Tibial nerve (tissue), 4 donors: ENCODE results near the gene HOPX. TPM values are rescaled to one million over a fixed set of nuclear protein-coding genes. Genes with fewer than 3 reads are reported as not detected.

Experiments used
- DNase-seq, 2 donors: peaks; one replicate each; pipeline ENCODE4 v3.0.0-alpha.2; 2019; ENCODE audit warnings: low spot score in 2 of 2
- H3K27ac ChIP-seq, 4 donors: fragments of 200-600 bp; sonication (generic) in 3 of 4; one replicate each; pipeline ENCODE4 v1.5.1; 2017 to 2019; ENCODE audit warnings: mild to moderate bottlenecking in 1 of 4
- H3K27me3 ChIP-seq, 2 donors: fragments of 200-600 bp; sonication (generic) in 1 of 2; one replicate each; pipeline versions ENCODE4 v1.5.1 to v1.6.0; 2017 to 2019
- H3K36me3 ChIP-seq, 3 donors: fragments of 200-600 bp; sonication (generic); one replicate each; pipeline ENCODE4 v1.5.1; 2018 to 2019
- H3K4me1 ChIP-seq, 4 donors: fragments of 200-600 bp; sonication (generic) in 3 of 4; one replicate each; pipeline ENCODE4 v1.5.1; 2017 to 2019
- H3K4me3 ChIP-seq, 4 donors: fragments of 200-600 bp; sonication (generic) in 3 of 4; one replicate each; pipeline ENCODE4 v1.5.1; 2017 to 2019; ENCODE audit warnings: mild to moderate bottlenecking in 1 of 4, moderate library complexity in 1 of 4
- H3K9me3 ChIP-seq, 4 donors: fragments of 200-600 bp; sonication (generic) in 3 of 4; one replicate each; pipeline ENCODE4 v1.5.1; 2017 to 2019
- EP300 ChIP-seq, 2 donors: sonication (generic); formaldehyde crosslinking; IDR thresholded peaks; one replicate each; pipeline ENCODE4 v1.6.1; 2017; ENCODE audit warnings: antibody characterized with exemption in 2 of 2, mild to moderate bottlenecking in 1 of 2
- POLR2A ChIP-seq, 2 donors: fragments of 450-650 bp; IDR thresholded peaks; one replicate each; pipeline ENCODE4 v1.6.1; 2017; ENCODE audit warnings: antibody characterized with exemption in 2 of 2, mild to moderate bottlenecking in 2 of 2, moderate library complexity in 2 of 2
- WGBS, 2 donors: methylation state at CpG; one replicate each; pipeline ENCODE4 v1.1.5; 2018; 5-methylcytosine and 5-hydroxymethylcytosine counted together
- total RNA-seq, 4 donors: library from RNA; depleted of rRNA; stranded (reverse); fragments of >200 nt; gene quantifications; one replicate each; pipeline ENCODE4 v1.1.0, GENCODE V29; 2016
- TF ChIP-seq, protein P1 (sequence below), 5 experiments: fragments of 200-600 bp in 3 of 5; fragments of 450-650 bp in 2 of 5; sonication (generic) in 3 of 5; IDR thresholded peaks; one replicate each; pipeline ENCODE4 v1.5.1; 2016 to 2019; ENCODE audit warnings: antibody characterized with exemption in 5 of 5, mild to moderate bottlenecking in 3 of 5, moderate library complexity in 2 of 5

HOPX gene
- total RNA-seq, 4 donors from 2014 or later = 0.63 to 2.7 (median 1.9) TPM

DNA sequence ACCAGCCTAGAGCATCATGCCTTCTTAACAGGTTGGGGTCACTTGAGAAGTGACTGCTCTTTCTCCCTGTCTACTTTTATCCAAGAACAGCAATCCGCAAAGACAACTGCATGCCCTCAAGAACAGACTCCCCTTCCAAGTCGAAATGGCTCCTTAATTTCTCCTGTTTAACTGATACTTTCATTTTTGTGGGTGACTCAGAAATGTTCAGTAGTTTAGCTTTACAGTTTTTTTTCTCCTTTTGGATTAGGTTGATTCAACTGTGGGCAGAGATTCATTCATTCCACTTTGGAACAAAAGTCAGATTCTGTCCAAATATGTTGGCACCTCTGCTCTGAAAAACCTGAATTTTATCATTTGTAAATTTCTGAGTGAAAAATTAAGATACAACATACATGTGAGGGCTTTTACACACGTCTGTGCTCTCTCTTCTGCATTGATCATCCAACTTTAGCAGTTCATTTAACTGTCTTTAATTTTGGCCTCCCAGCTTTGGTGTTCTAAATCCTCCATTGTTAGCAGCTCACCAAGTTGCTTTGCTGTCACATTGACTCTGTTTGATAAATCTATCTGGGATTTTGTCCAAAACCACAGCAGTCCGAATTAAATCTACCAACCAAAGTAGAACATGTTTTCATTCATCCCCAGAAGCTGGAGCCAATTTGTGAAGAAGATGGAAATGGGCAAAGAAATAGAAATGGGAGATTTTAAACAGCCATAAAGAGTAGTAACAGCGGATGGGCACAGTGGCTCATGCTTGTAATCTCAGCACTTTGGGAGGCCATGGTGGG, 50.0 kb downstream of the HOPX start:
- TF ChIP-seq, protein P1, sequence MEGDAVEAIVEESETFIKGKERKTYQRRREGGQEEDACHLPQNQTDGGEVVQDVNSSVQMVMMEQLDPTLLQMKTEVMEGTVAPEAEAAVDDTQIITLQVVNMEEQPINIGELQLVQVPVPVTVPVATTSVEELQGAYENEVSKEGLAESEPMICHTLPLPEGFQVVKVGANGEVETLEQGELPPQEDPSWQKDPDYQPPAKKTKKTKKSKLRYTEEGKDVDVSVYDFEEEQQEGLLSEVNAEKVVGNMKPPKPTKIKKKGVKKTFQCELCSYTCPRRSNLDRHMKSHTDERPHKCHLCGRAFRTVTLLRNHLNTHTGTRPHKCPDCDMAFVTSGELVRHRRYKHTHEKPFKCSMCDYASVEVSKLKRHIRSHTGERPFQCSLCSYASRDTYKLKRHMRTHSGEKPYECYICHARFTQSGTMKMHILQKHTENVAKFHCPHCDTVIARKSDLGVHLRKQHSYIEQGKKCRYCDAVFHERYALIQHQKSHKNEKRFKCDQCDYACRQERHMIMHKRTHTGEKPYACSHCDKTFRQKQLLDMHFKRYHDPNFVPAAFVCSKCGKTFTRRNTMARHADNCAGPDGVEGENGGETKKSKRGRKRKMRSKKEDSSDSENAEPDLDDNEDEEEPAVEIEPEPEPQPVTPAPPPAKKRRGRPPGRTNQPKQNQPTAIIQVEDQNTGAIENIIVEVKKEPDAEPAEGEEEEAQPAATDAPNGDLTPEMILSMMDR (IDR thresholded peaks at IDR 0.05) = no peak
- TF ChIP-seq EP300 (IDR thresholded peaks at IDR 0.05) (no peak), POLR2A (IDR thresholded peaks at IDR 0.05) (no peak)
- DNase-seq = no peak
- H3K27ac ChIP-seq = no peak overlapping the region
- H3K36me3 ChIP-seq = no peaks in the 10 kb centered on the region
- WGBS, 2 donors = 61 to 67% methylated on average over 5 of the region's 5 CpGs
- H3K27me3 ChIP-seq = no peaks in the 10 kb centered on the region
- peaks cover 0 to 7% (median 0%) of the 10 kb centered on the region in 4 donors for H3K9me3 ChIP-seq
- H3K4me3 ChIP-seq = no peak overlapping the region
- no peaks in the 10 kb centered on the region for H3K4me1 ChIP-seq

DNA sequence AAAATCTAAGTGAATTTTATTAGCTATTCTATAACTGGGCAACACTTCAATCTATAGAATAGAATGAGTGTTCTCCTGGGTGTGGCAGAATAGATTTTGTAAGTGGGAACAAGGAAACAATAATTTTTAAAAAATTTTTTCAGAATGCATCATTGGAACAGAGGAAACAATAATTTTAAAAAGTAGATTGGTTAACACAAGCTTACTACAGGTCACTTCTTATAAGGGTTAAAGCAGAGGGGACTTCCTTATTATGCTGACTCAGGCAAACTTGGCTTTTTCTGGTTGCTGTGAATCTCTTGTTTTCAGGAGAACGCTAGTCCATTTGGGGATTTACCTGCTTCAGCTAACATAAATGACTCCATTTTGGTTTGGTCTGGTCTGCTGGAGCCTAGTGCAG, 52.5 kb downstream of the HOPX start:
- no peak overlapping the region for H3K4me3 ChIP-seq
- no peak overlapping the region for H3K27ac ChIP-seq
- DNase-seq = no peak
- peaks cover 0 to 10% (median 0%) of the 10 kb centered on the region in 4 donors for H3K9me3 ChIP-seq
- H3K4me1 ChIP-seq = no peaks in the 10 kb centered on the region
- 76 to 79% methylated on average over 1 of the region's 1 CpG for WGBS, 2 donors
- H3K36me3 ChIP-seq = no peaks in the 10 kb centered on the region
- H3K27me3 ChIP-seq = no peaks in the 10 kb centered on the region
- TF ChIP-seq EP300 (IDR thresholded peaks at IDR 0.05) (no peak), POLR2A (IDR thresholded peaks at IDR 0.05) (no peak)
- TF ChIP-seq, protein P1 (IDR thresholded peaks at IDR 0.05) = no peak

DNA sequence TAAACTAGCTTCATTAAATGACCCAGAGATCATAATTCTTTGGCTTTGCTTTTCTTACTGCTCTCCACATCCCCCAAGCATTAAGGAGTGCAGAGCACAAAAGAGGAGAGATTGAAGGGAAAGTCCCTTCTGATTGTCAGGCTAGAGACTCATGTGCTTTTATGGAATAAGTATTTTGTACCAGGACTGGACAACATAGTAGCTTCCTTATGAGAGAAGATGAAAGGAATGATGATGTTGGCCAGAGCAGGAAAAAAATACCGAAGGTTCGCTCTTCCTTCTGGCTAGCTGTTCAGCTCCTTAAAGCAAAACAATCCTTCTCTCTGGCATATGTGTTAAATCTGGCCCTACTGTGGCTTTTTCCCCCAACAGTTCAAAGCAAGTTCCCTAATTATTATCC, 53.1 kb downstream of the HOPX start:
- H3K27ac ChIP-seq = no peak overlapping the region
- DNase-seq = no peak
- WGBS, 2 donors = 48 to 69% methylated on average over 2 of the region's 2 CpGs

DNA sequence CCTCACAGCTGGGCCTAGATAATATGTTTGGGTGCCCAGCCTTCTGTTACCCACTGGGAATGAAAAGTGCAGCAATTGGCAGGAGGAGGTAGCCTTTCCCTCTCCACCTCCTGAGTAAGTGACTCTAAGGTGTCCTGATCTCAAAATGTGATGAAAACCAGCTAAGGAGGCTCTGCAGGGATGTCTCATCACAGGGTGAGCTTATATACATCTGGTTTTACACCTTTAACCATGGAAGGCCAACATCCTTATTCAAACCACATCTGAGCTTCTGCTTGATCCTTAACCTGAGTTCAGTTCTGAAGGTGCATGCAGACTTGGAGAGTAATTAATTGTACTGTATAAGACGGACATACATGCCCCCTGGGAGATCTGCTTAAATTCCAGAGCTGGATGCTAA, 53.7 kb downstream of the HOPX start:
- Histone ChIP-seq H3K27me3 (no peaks in the 10 kb centered on the region), H3K36me3 (no peaks in the 10 kb centered on the region), H3K4me3 (no peak overlapping the region), H3K27ac (no peak overlapping the region), H3K9me3 (peaks cover 0 to 10% (median 0%) of the 10 kb centered on the region in 4 donors), H3K4me1 (no peaks in the 10 kb centered on the region)
- no peak for DNase-seq
- 40 to 64% methylated on average over 1 of the region's 1 CpG for WGBS, 2 donors
- TF ChIP-seq POLR2A (IDR thresholded peaks at IDR 0.05) = no peak
- TF ChIP-seq, protein P1 (IDR thresholded peaks at IDR 0.05) = no peak

More for the DNA sequence above, 53.1 kb downstream of the HOPX start:
- Histone ChIP-seq H3K36me3 (no peaks in the 10 kb centered on the region), H3K27me3 (no peaks in the 10 kb centered on the region), H3K4me1 (no peaks in the 10 kb centered on the region), H3K4me3 (no peak overlapping the region), H3K9me3 (peaks cover 0 to 10% (median 0%) of the 10 kb centered on the region in 4 donors)
- TF ChIP-seq, protein P1 (IDR thresholded peaks at IDR 0.05) = no peak
- TF ChIP-seq POLR2A (IDR thresholded peaks at IDR 0.05) = no peak
- no peak for TF ChIP-seq EP300 (IDR thresholded peaks at IDR 0.05)

DNA sequence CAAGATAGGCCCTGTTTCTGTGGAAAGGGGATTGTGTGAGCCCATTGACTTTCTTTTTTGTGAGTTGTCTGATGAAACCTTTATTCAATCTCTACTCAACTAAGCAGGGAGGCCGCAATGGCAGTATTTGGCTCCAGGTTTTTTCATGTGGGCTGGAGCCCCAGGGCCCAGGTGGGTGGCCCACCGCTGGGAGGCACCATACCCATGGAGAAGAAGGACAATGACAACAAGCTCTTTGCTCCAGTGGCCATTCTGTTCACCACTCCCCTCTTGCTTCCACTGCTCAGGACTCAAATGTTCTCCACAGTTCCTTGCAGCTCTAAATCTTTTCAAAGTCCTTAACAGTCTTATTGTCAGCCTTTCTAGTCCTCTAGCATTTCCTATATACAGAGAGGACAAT, 54.1 kb downstream of the HOPX start:
- 84 to 86% methylated on average over 2 of the region's 2 CpGs for WGBS, 2 donors
- Histone ChIP-seq H3K27me3 (no peaks in the 10 kb centered on the region), H3K4me3 (no peak overlapping the region), H3K36me3 (no peaks in the 10 kb centered on the region), H3K4me1 (no peaks in the 10 kb centered on the region), H3K9me3 (peaks cover 0 to 10% (median 0%) of the 10 kb centered on the region in 4 donors), H3K27ac (no peak overlapping the region)
- TF ChIP-seq, protein P1 (IDR thresholded peaks at IDR 0.05) = no peak
- TF ChIP-seq EP300 (IDR thresholded peaks at IDR 0.05) (no peak), POLR2A (IDR thresholded peaks at IDR 0.05) (no peak)
- no peak for DNase-seq
